HCT116 (cell line): ENCODE data around the gene GCNT3.

Experiments used
- EZH2 ChIP-seq: fragments of 200-600 bp; sonication (generic); IDR thresholded peaks from 2 replicates; pipeline ENCODE4 v1.6.1; 2017; ENCODE audit warnings: antibody characterized with exemption, mixed run types
- EZH2phosphoT487 ChIP-seq: fragments of 200-600 bp; IDR thresholded peaks from 2 replicates; pipeline ENCODE4 v1.6.1; 2018; ENCODE audit warnings: antibody characterized with exemption, borderline replicate concordance
- FOSL1 ChIP-seq: IDR thresholded peaks from 2 replicates; pipeline ENCODE4 v1.6.1; 2012; ENCODE audit warnings: low read depth
- JUND ChIP-seq: IDR thresholded peaks from 2 replicates; pipeline ENCODE4 v1.6.1; 2012
- MAX ChIP-seq: IDR thresholded peaks from 2 replicates; pipeline ENCODE4 v1.6.1; 2012
- POLR2A ChIP-seq: IDR thresholded peaks from 2 replicates; pipeline ENCODE4 v1.7.0; 2011; ENCODE audit warnings: borderline replicate concordance; ENCODE audit not compliant: insufficient read depth, insufficient read length; ENCODE audit errors: extremely low read depth
- SIN3A ChIP-seq: IDR thresholded peaks from 2 replicates; pipeline ENCODE4 v1.6.1; 2012; ENCODE audit warnings: low read depth
- YY1 ChIP-seq: IDR thresholded peaks from 2 replicates; pipeline ENCODE4 v1.6.1; 2011; ENCODE audit warnings: low read length, low read depth, moderate library complexity, mild to moderate bottlenecking; ENCODE audit not compliant: insufficient replicate concordance; ENCODE audit errors: extremely low read depth
- TF ChIP-seq, protein P1 (sequence below), 3 experiments: fragments of 200-600 bp in 1 of 3; sonication (generic) in 1 of 3; IDR thresholded peaks in 2 of 3; conservative IDR thresholded peaks in 1 of 3; 2 replicates each; pipeline ENCODE4 v1.5.1; 2012 to 2017; ENCODE audit warnings: low read depth in 2 of 3, low read length in 2 of 3, antibody characterized with exemption in 1 of 3, borderline replicate concordance in 1 of 3, control low read depth in 1 of 3, mild to moderate bottlenecking in 1 of 3, mixed read lengths in 1 of 3, mixed run types in 1 of 3, moderate library complexity in 1 of 3; ENCODE audit not compliant: insufficient read depth in 1 of 3
- TF ChIP-seq, protein P2 (sequence below): IDR thresholded peaks from 2 replicates; pipeline ENCODE4 v1.6.1; 2012; ENCODE audit warnings: low read depth

GRCh38 chr15:59649603-59650002 lies 38.0 kb downstream of the GCNT3 start:
- TF ChIP-seq, protein P1, sequence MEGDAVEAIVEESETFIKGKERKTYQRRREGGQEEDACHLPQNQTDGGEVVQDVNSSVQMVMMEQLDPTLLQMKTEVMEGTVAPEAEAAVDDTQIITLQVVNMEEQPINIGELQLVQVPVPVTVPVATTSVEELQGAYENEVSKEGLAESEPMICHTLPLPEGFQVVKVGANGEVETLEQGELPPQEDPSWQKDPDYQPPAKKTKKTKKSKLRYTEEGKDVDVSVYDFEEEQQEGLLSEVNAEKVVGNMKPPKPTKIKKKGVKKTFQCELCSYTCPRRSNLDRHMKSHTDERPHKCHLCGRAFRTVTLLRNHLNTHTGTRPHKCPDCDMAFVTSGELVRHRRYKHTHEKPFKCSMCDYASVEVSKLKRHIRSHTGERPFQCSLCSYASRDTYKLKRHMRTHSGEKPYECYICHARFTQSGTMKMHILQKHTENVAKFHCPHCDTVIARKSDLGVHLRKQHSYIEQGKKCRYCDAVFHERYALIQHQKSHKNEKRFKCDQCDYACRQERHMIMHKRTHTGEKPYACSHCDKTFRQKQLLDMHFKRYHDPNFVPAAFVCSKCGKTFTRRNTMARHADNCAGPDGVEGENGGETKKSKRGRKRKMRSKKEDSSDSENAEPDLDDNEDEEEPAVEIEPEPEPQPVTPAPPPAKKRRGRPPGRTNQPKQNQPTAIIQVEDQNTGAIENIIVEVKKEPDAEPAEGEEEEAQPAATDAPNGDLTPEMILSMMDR (IDR thresholded peaks at IDR 0.05 in 2 of 3, conservative IDR thresholded peaks at IDR 0.05 in 1 of 3; ENCODE audit: borderline replicate concordance in 1 of 3, insufficient read depth in 1 of 3, low read depth in 2 of 3, low read length in 2 of 3) = no peak
- TF ChIP-seq POLR2A (no peak), EZH2 (no peak), JUND (no peak), YY1 (no peak), FOSL1 (no peak), SIN3A (no peak), EZH2phosphoT487 (no peak), MAX (no peak)
- TF ChIP-seq, protein P2, sequence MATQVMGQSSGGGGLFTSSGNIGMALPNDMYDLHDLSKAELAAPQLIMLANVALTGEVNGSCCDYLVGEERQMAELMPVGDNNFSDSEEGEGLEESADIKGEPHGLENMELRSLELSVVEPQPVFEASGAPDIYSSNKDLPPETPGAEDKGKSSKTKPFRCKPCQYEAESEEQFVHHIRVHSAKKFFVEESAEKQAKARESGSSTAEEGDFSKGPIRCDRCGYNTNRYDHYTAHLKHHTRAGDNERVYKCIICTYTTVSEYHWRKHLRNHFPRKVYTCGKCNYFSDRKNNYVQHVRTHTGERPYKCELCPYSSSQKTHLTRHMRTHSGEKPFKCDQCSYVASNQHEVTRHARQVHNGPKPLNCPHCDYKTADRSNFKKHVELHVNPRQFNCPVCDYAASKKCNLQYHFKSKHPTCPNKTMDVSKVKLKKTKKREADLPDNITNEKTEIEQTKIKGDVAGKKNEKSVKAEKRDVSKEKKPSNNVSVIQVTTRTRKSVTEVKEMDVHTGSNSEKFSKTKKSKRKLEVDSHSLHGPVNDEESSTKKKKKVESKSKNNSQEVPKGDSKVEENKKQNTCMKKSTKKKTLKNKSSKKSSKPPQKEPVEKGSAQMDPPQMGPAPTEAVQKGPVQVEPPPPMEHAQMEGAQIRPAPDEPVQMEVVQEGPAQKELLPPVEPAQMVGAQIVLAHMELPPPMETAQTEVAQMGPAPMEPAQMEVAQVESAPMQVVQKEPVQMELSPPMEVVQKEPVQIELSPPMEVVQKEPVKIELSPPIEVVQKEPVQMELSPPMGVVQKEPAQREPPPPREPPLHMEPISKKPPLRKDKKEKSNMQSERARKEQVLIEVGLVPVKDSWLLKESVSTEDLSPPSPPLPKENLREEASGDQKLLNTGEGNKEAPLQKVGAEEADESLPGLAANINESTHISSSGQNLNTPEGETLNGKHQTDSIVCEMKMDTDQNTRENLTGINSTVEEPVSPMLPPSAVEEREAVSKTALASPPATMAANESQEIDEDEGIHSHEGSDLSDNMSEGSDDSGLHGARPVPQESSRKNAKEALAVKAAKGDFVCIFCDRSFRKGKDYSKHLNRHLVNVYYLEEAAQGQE = no peak
